Measurements from ENCODE around the gene SGTA.
"Not testable (repeated sequence)": the region's sequence is repeated elsewhere in the genome, so short reads cannot be mapped to it uniquely, and the experiment has no call there.

SGTA gene

GRCh38 chr19:2722541-2723344 lies 60.3 kb downstream of the SGTA start:
- no peak for DNase-seq

- no peak for DNase-seq
Measured at GRCh38 chr19:2721570-2722540, 61.2 kb downstream of the SGTA start.

- no peak for DNase-seq
Measured at GRCh38 chr19:2720777-2721569, 62.1 kb downstream of the SGTA start, which contains the start of gene DIRAS1. DIRAS1 (minus strand) TSS chr19:2721372; CDS start chr19:2717806, 3,566 bp downstream.

- DNase-seq = no peak
Measured at GRCh38 chr19:2719920-2720776, 62.9 kb downstream of the SGTA start.

GRCh38 chr19:2719232-2719735 lies 63.8 kb downstream of the SGTA start:
- no peak for DNase-seq

GRCh38 chr19:2717638-2718541 lies 65.2 kb downstream of the SGTA start:
- no peak for DNase-seq

- no peak for DNase-seq
Measured at GRCh38 chr19:2716722-2717637, 66.1 kb downstream of the SGTA start.

GRCh38 chr19:2716275-2716650 lies 66.8 kb downstream of the SGTA start:
- DNase-seq = no peak

- DNase-seq = no peak
Measured at GRCh38 chr19:2715470-2716274, 67.4 kb downstream of the SGTA start.

- DNase-seq = no peak
Measured at GRCh38 chr19:2714531-2715269, 68.4 kb downstream of the SGTA start.

GRCh38 chr19:2714102-2714501 lies 69.0 kb downstream of the SGTA start:
- DNase-seq = not testable (repeated sequence)

- not testable (repeated sequence) for DNase-seq
Measured at GRCh38 chr19:2713170-2713569, 69.9 kb downstream of the SGTA start.

- DNase-seq = no peak
Measured at GRCh38 chr19:2711875-2712205, 71.2 kb downstream of the SGTA start.

GRCh38 chr19:2711172-2711874 lies 71.8 kb downstream of the SGTA start:
- no peak for DNase-seq

- DNase-seq = no peak
Measured at GRCh38 chr19:2706251-2706650, 76.8 kb downstream of the SGTA start.

Data from T-helper 1 cell (primary cell).